DND-41 (cell line): ENCODE results near the gene LCN6.

Experiments used
- ATAC-seq: fragments of 200-7000 bp; cut with Tn5 transposase; 3 replicates; pipeline ENCODE4 v1.9.1; 2021; ENCODE audit warnings: low read depth; ENCODE audit not compliant: insufficient read depth
- DNase-seq: peaks from one replicate; pipeline ENCODE4 v3.0.0-alpha.2; 2020
- H2AFZ ChIP-seq: 2 replicates; pipeline ENCODE4 v1.6.0; 2012; ENCODE audit warnings: low read depth, low read length
- H3K27ac ChIP-seq: 2 replicates; pipeline ENCODE4 v1.5.1; 2012; ENCODE audit warnings: low read length, inconsistent platforms
- H3K27me3 ChIP-seq: fragments of 200-600 bp; sonication (generic); 2 replicates; pipeline ENCODE4 v1.6.0; 2012; ENCODE audit warnings: low read length, mild to moderate bottlenecking, inconsistent platforms; ENCODE audit not compliant: insufficient read depth, poor library complexity
- H3K36me3 ChIP-seq: 2 replicates; pipeline ENCODE4 v1.5.1; 2012; ENCODE audit warnings: low read length, inconsistent platforms; ENCODE audit not compliant: insufficient read depth
- H3K4me1 ChIP-seq: 2 replicates; pipeline ENCODE4 v1.5.1; 2012; ENCODE audit warnings: mild to moderate bottlenecking, low read length; ENCODE audit not compliant: insufficient read depth
- H3K4me2 ChIP-seq: 2 replicates; pipeline ENCODE4 v1.6.0; 2012; ENCODE audit warnings: mild to moderate bottlenecking, moderate library complexity, low read length, inconsistent platforms; ENCODE audit not compliant: insufficient read depth
- H3K4me3 ChIP-seq, 2 experiments: fragments of 200-600 bp in 1 of 2; shearing (Covaris generic) in 1 of 2; 2 replicates each; pipeline ENCODE4 v1.5.1; 2012 to 2016; ENCODE audit warnings: inconsistent platforms in 2 of 2, low read length in 2 of 2, mild to moderate bottlenecking in 2 of 2, low read depth in 1 of 2, moderate library complexity in 1 of 2
- H3K79me2 ChIP-seq: 2 replicates; pipeline ENCODE4 v1.6.0; 2012; ENCODE audit warnings: low read length, inconsistent platforms; ENCODE audit not compliant: insufficient read depth
- H3K9ac ChIP-seq: 2 replicates; pipeline ENCODE4 v1.6.0; 2012; ENCODE audit warnings: low read depth, mild to moderate bottlenecking, inconsistent platforms, low read length, moderate library complexity
- H3K9me3 ChIP-seq: 2 replicates; pipeline ENCODE4 v1.5.1; 2012; ENCODE audit warnings: low read length, moderate library complexity, mild to moderate bottlenecking, inconsistent platforms; ENCODE audit not compliant: insufficient read depth, severe bottlenecking
- H4K20me1 ChIP-seq: 2 replicates; pipeline ENCODE4 v1.6.0; 2012; ENCODE audit warnings: low read length; ENCODE audit not compliant: insufficient read depth
- CTCF ChIP-seq: IDR thresholded peaks from 2 replicates; pipeline ENCODE4 v1.5.1; 2012; ENCODE audit warnings: borderline replicate concordance, low read length, moderate library complexity, mild to moderate bottlenecking; ENCODE audit not compliant: poor library complexity, severe bottlenecking; ENCODE audit errors: extremely low read depth
- EZH2 ChIP-seq: IDR thresholded peaks from 3 replicates; pipeline ENCODE4 v1.6.1; 2012; ENCODE audit warnings: borderline replicate concordance, low read depth, mild to moderate bottlenecking, moderate library complexity, low read length, inconsistent platforms; ENCODE audit not compliant: severe bottlenecking

Gene LCN6

GRCh38 chr9:136698635-136699246, 49.6 kb downstream of the LCN6 start:
- Histone ChIP-seq H3K4me1 (peaks cover 4% of the 10 kb centered on the region; the same call in 1 of the 2 replicates), H3K4me2 (no peak overlapping the region)
- TF ChIP-seq EZH2 (no peak), CTCF (no peak)

GRCh38 chr9:136697821-136698526, 50.4 kb downstream of the LCN6 start:
- no peaks in the 10 kb centered on the region for H3K79me2 ChIP-seq
- TF ChIP-seq EZH2 (no peak), CTCF (no peak)
- H3K4me1 ChIP-seq = no peaks in the 10 kb centered on the region
- no peak overlapping the region for H3K9ac ChIP-seq
- no peak overlapping the region for H3K4me2 ChIP-seq
- ATAC-seq (no peak), DNase-seq (no peak)
- H3K36me3 ChIP-seq = no peaks in the 10 kb centered on the region
- H4K20me1 ChIP-seq = no peaks in the 10 kb centered on the region
- H3K9me3 ChIP-seq = no peaks in the 10 kb centered on the region
- H3K27me3 ChIP-seq = peaks cover 8% of the 10 kb centered on the region
- H3K4me3 ChIP-seq = no peak overlapping the region
- H2AFZ ChIP-seq = no peak overlapping the region
- no peak overlapping the region for H3K27ac ChIP-seq

More at GRCh38 chr9:136698635-136699246, 49.6 kb downstream of the LCN6 start:
- no peak for ATAC-seq
- no peaks in the 10 kb centered on the region for H3K79me2 ChIP-seq
- H4K20me1 ChIP-seq = no peaks in the 10 kb centered on the region
- DNase-seq = no peak
- no peak overlapping the region for H3K9ac ChIP-seq
- H3K4me3 ChIP-seq = no peak overlapping the region
- H3K9me3 ChIP-seq = no peaks in the 10 kb centered on the region
- no peak overlapping the region for H2AFZ ChIP-seq
- H3K36me3 ChIP-seq = no peaks in the 10 kb centered on the region
- H3K27me3 ChIP-seq = peaks cover 8% of the 10 kb centered on the region
- no peak overlapping the region for H3K27ac ChIP-seq

GRCh38 chr9:136697146-136697820, 51.0 kb downstream of the LCN6 start:
- H3K36me3 ChIP-seq = no peaks in the 10 kb centered on the region
- no peak for TF ChIP-seq CTCF
- TF ChIP-seq EZH2 = no peak
- peaks cover 8% of the 10 kb centered on the region for H3K27me3 ChIP-seq
- ATAC-seq (no peak), DNase-seq (no peak)
- no peak overlapping the region for H3K4me2 ChIP-seq
- no peaks in the 10 kb centered on the region for H3K79me2 ChIP-seq
- H3K27ac ChIP-seq = no peak overlapping the region
- no peak overlapping the region for H2AFZ ChIP-seq
- H4K20me1 ChIP-seq = no peaks in the 10 kb centered on the region
- H3K9me3 ChIP-seq = no peaks in the 10 kb centered on the region
- H3K9ac ChIP-seq = no peak overlapping the region
- no peaks in the 10 kb centered on the region for H3K4me1 ChIP-seq
- no peak overlapping the region for H3K4me3 ChIP-seq
